ENCODE results near the gene MYL12A.

The MYL12A gene

GRCh38 chr18:3245853-3246634 lies 1.6 kb upstream of the MYL12A start:
- peak overlapping the region; percentile 98 for H3K4me3 Mint-ChIP-seq
- no peaks in the 10 kb centered on the region for H3K27me3 Mint-ChIP-seq
- H3K9me3 Mint-ChIP-seq, result no peaks in the 10 kb centered on the region
- H3K4me1 Mint-ChIP-seq, result peaks cover 38% of the 10 kb centered on the region
- peaks cover 15% of the 10 kb centered on the region for H3K36me3 Mint-ChIP-seq
- H3K27ac Mint-ChIP-seq, result peak overlapping the region; percentile 99

GRCh38 chr18:3246635-3247239 lies 864 bp upstream of the MYL12A start:
- peak overlapping the region; percentile 99 for H3K27ac Mint-ChIP-seq
- H3K4me3 Mint-ChIP-seq, result peak overlapping the region; percentile 98
- no peaks in the 10 kb centered on the region for H3K9me3 Mint-ChIP-seq
- no peaks in the 10 kb centered on the region for H3K27me3 Mint-ChIP-seq
- peaks cover 45% of the 10 kb centered on the region for H3K4me1 Mint-ChIP-seq
- H3K36me3 Mint-ChIP-seq, result peaks cover 15% of the 10 kb centered on the region

- peak overlapping the region; percentile 98 for H3K4me3 Mint-ChIP-seq
- peaks cover 59% of the 10 kb centered on the region for H3K4me1 Mint-ChIP-seq
- H3K9me3 Mint-ChIP-seq, result no peaks in the 10 kb centered on the region
- peak overlapping the region; percentile 96 for H3K27ac Mint-ChIP-seq
- peaks cover 7% of the 10 kb centered on the region for H3K36me3 Mint-ChIP-seq
- H3K27me3 Mint-ChIP-seq, result no peaks in the 10 kb centered on the region
Observed at GRCh38 chr18:3248062-3248657, 559 bp downstream of the MYL12A start.

- Mint-ChIP-seq H3K4me1 (peaks cover 65% of the 10 kb centered on the region), H3K4me3 (peak overlapping the region; percentile 98), H3K27me3 (no peaks in the 10 kb centered on the region), H3K9me3 (no peaks in the 10 kb centered on the region), H3K36me3 (peaks cover 12% of the 10 kb centered on the region), H3K27ac (peak overlapping the region; percentile 96)
Observed at GRCh38 chr18:3248658-3249359, 1.2 kb downstream of the MYL12A start.

- Mint-ChIP-seq H3K4me1 (peaks cover 67% of the 10 kb centered on the region), H3K36me3 (peaks cover 22% of the 10 kb centered on the region), H3K27me3 (no peaks in the 10 kb centered on the region), H3K27ac (peak overlapping the region; percentile 100), H3K9me3 (no peaks in the 10 kb centered on the region), H3K4me3 (peak overlapping the region; percentile 84)
Observed at GRCh38 chr18:3250237-3251107, 2.9 kb downstream of the MYL12A start.

- H3K4me1 Mint-ChIP-seq, result peaks cover 67% of the 10 kb centered on the region
- H3K36me3 Mint-ChIP-seq, result peaks cover 26% of the 10 kb centered on the region
- H3K27me3 Mint-ChIP-seq, result no peaks in the 10 kb centered on the region
- H3K9me3 Mint-ChIP-seq, result no peaks in the 10 kb centered on the region
- H3K27ac Mint-ChIP-seq, result peak overlapping the region; percentile 79
- peak overlapping the region; percentile 63 for H3K4me3 Mint-ChIP-seq
Observed at GRCh38 chr18:3251249-3251962, 3.8 kb downstream of the MYL12A start.

GRCh38 chr18:3251963-3252277 lies 4.3 kb downstream of the MYL12A start:
- Mint-ChIP-seq H3K27ac (peak overlapping the region; percentile 79), H3K4me3 (peak overlapping the region; percentile 63), H3K9me3 (no peaks in the 10 kb centered on the region), H3K36me3 (peaks cover 28% of the 10 kb centered on the region), H3K4me1 (peaks cover 71% of the 10 kb centered on the region), H3K27me3 (no peaks in the 10 kb centered on the region)

- Mint-ChIP-seq H3K36me3 (peaks cover 35% of the 10 kb centered on the region), H3K4me3 (peak overlapping the region; percentile 66), H3K27ac (peak overlapping the region; percentile 92), H3K27me3 (no peaks in the 10 kb centered on the region), H3K9me3 (no peaks in the 10 kb centered on the region), H3K4me1 (peaks cover 80% of the 10 kb centered on the region)
Observed at GRCh38 chr18:3252843-3253242, 5.2 kb downstream of the MYL12A start.

- Mint-ChIP-seq H3K27ac (peak overlapping the region; percentile 80), H3K4me1 (peaks cover 93% of the 10 kb centered on the region), H3K36me3 (peaks cover 34% of the 10 kb centered on the region), H3K9me3 (no peaks in the 10 kb centered on the region), H3K27me3 (no peaks in the 10 kb centered on the region), H3K4me3 (no peak overlapping the region)
Observed at GRCh38 chr18:3254725-3255124, 7.1 kb downstream of the MYL12A start.

- H3K27me3 Mint-ChIP-seq, result no peaks in the 10 kb centered on the region
- peak overlapping the region; percentile 94 for H3K27ac Mint-ChIP-seq
- peak overlapping the region; percentile 44 for H3K4me3 Mint-ChIP-seq
- peaks cover 31% of the 10 kb centered on the region for H3K36me3 Mint-ChIP-seq
- peaks cover 93% of the 10 kb centered on the region for H3K4me1 Mint-ChIP-seq
- H3K9me3 Mint-ChIP-seq, result no peaks in the 10 kb centered on the region
Observed at GRCh38 chr18:3255611-3256165, 8.1 kb downstream of the MYL12A start.

GRCh38 chr18:3256693-3257626 lies 9.4 kb downstream of the MYL12A start:
- H3K4me3 Mint-ChIP-seq, result no peak overlapping the region
- peaks cover 31% of the 10 kb centered on the region for H3K36me3 Mint-ChIP-seq
- no peaks in the 10 kb centered on the region for H3K27me3 Mint-ChIP-seq
- H3K27ac Mint-ChIP-seq, result peak overlapping the region; percentile 95
- H3K9me3 Mint-ChIP-seq, result no peaks in the 10 kb centered on the region
- H3K4me1 Mint-ChIP-seq, result peaks cover 89% of the 10 kb centered on the region

- Mint-ChIP-seq H3K4me3 (no peak overlapping the region), H3K27ac (peak overlapping the region; percentile 95), H3K9me3 (no peaks in the 10 kb centered on the region), H3K4me1 (peaks cover 83% of the 10 kb centered on the region), H3K36me3 (peaks cover 31% of the 10 kb centered on the region), H3K27me3 (no peaks in the 10 kb centered on the region)
Observed at GRCh38 chr18:3257627-3258120, 10.1 kb downstream of the MYL12A start.

GRCh38 chr18:3260995-3261372 lies 13.4 kb downstream of the MYL12A start:
- H3K27me3 Mint-ChIP-seq, result no peaks in the 10 kb centered on the region
- peak overlapping the region; percentile 95 for H3K4me3 Mint-ChIP-seq
- peaks cover 15% of the 10 kb centered on the region for H3K36me3 Mint-ChIP-seq
- peak overlapping the region; percentile 99 for H3K27ac Mint-ChIP-seq
- no peaks in the 10 kb centered on the region for H3K9me3 Mint-ChIP-seq
- peaks cover 81% of the 10 kb centered on the region for H3K4me1 Mint-ChIP-seq
